ENCODE data around the gene SMAP2. TPM values are rescaled to one million over a fixed set of nuclear protein-coding genes. Genes with fewer than 3 reads are reported as not detected.

SMAP2 gene
- total and polyA plus RNA-seq, 2 donors (not counting 1 experiment from before 2014, with no cell fraction given), result 16.7 to 28.7 TPM

DNA sequence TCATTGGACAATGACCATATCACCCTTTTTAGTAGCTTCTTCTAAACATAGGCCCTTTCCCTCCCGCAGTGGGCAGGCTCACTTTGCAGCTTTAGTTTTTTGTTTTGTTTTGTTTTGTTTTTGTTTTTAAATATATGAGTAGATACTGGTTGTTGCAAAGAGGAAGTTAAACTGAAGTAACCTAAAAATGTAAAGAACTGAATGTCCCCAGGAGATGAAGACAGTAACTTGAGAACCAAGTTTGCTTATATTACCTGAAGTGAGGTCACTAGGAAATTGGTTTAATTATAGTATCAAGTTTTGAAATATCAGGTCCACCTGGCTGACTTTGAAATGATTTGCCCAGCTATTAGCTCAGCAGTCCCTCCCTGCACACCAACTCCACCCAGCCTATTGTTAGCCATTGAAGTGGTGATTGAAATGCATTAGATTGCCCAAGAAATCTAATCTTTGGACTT, 18.2 kb downstream of the SMAP2 start:
- Histone ChIP-seq H3K4me3 (replicated peaks in 1 of 4; ENCODE audit: control extremely low read depth in 1 of 4, insufficient read depth in 1 of 4, low read depth in 3 of 4, low read length in 4 of 4) (no peak overlapping the region), H3K27me3 (ENCODE audit: control insufficient read depth, insufficient read depth, low read length) (no peaks in the 10 kb centered on the region), H3K9me3 (ENCODE audit: control insufficient read depth, insufficient read depth, low read depth, low read length) (no peaks in the 10 kb centered on the region), H3K9ac (ENCODE audit: insufficient read depth, low read length) (no peak overlapping the region), H3K79me2 (ENCODE audit: control insufficient read depth, insufficient read depth, low read length) (peaks cover 67% of the 10 kb centered on the region), H3K36me3 (ENCODE audit: control insufficient read depth, insufficient read depth, low read length) (no peaks in the 10 kb centered on the region), H3K4me2 (ENCODE audit: extremely low read depth, insufficient read depth, low read length) (no peak overlapping the region), H3K4me1 (ENCODE audit: control insufficient read depth, extremely low read depth, insufficient read depth, low read length) (peaks cover 22% of the 10 kb centered on the region), H3K27ac (ENCODE audit: insufficient read depth, low read length) (no peak overlapping the region), H2AFZ (ENCODE audit: low read length) (no peak overlapping the region), H4K20me1 (ENCODE audit: control insufficient read depth, extremely low read depth, insufficient read depth, low read length) (no peaks in the 10 kb centered on the region)
- DNase-seq (ENCODE audit: low read depth in 2 of 2), result no peak
- TF ChIP-seq, protein P1, sequence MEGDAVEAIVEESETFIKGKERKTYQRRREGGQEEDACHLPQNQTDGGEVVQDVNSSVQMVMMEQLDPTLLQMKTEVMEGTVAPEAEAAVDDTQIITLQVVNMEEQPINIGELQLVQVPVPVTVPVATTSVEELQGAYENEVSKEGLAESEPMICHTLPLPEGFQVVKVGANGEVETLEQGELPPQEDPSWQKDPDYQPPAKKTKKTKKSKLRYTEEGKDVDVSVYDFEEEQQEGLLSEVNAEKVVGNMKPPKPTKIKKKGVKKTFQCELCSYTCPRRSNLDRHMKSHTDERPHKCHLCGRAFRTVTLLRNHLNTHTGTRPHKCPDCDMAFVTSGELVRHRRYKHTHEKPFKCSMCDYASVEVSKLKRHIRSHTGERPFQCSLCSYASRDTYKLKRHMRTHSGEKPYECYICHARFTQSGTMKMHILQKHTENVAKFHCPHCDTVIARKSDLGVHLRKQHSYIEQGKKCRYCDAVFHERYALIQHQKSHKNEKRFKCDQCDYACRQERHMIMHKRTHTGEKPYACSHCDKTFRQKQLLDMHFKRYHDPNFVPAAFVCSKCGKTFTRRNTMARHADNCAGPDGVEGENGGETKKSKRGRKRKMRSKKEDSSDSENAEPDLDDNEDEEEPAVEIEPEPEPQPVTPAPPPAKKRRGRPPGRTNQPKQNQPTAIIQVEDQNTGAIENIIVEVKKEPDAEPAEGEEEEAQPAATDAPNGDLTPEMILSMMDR (conservative IDR thresholded peaks at IDR 0.05 in 1 of 2, IDR thresholded peaks at IDR 0.05 in 1 of 2; ENCODE audit: low read depth in 1 of 2, low read length in 2 of 2), result no peak
- TF ChIP-seq EZH2 (IDR thresholded peaks at IDR 0.05; ENCODE audit: low read length, missing control alignments), result no peak

DNA sequence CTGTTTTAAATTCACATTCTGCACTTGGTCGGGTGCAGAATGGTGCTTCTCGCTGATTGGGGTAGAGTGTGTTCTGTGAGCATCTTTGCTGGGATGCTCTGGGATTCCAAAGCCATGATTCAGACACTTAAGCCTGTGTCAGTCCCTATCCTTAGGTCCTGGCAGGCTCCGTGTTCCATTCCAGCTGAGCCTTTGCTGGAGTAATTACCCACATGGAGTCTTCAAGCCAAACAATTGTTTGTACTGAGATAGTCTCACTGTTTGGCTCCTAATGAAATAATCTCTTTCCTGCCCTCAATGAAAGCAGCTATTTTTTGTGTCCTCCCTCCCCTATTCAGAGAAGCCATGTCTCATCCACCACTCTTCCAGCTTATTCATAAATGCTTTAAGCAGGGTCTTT, 18.7 kb downstream of the SMAP2 start:
- Histone ChIP-seq H2AFZ (ENCODE audit: low read length) (no peak overlapping the region), H3K27me3 (ENCODE audit: control insufficient read depth, insufficient read depth, low read length) (no peaks in the 10 kb centered on the region), H3K4me1 (ENCODE audit: control insufficient read depth, extremely low read depth, insufficient read depth, low read length) (peaks cover 22% of the 10 kb centered on the region), H3K9me3 (ENCODE audit: control insufficient read depth, insufficient read depth, low read depth, low read length) (no peaks in the 10 kb centered on the region), H3K4me2 (ENCODE audit: extremely low read depth, insufficient read depth, low read length) (no peak overlapping the region), H3K36me3 (ENCODE audit: control insufficient read depth, insufficient read depth, low read length) (no peaks in the 10 kb centered on the region), H4K20me1 (ENCODE audit: control insufficient read depth, extremely low read depth, insufficient read depth, low read length) (no peaks in the 10 kb centered on the region), H3K79me2 (ENCODE audit: control insufficient read depth, insufficient read depth, low read length) (peaks cover 66% of the 10 kb centered on the region), H3K4me3 (replicated peaks in 1 of 4; ENCODE audit: control extremely low read depth in 1 of 4, insufficient read depth in 1 of 4, low read depth in 3 of 4, low read length in 4 of 4) (no peak overlapping the region), H3K27ac (ENCODE audit: insufficient read depth, low read length) (no peak overlapping the region), H3K9ac (ENCODE audit: insufficient read depth, low read length) (no peak overlapping the region)
- no peak for TF ChIP-seq EZH2 (IDR thresholded peaks at IDR 0.05; ENCODE audit: low read length, missing control alignments)
- TF ChIP-seq, protein P1 (conservative IDR thresholded peaks at IDR 0.05 in 1 of 2, IDR thresholded peaks at IDR 0.05 in 1 of 2; ENCODE audit: low read depth in 1 of 2, low read length in 2 of 2), result no peak
- peak; percentile 71 to 80 for DNase-seq (ENCODE audit: low read depth in 2 of 2)

DNA sequence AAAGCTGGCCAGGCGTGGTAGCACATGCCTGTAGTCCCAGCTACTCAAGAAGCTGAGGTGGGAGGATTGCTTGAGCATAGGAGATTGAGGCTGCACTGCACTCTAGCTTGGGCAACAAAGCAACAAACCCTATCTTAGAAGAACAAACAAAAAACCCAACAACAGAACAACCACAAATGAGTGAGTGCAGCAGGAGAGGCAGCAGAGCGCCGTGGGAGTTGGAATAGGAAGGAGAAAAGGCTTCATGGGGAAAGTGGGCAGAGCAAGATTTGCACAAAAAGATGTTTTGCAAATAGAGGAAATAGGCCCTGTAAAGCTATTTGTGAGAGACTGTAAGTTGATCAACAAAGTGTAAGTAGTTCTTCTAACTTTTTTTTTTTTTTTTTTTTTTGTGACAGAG, 19.6 kb downstream of the SMAP2 start:
- Histone ChIP-seq H3K9me3 (ENCODE audit: control insufficient read depth, insufficient read depth, low read depth, low read length) (no peaks in the 10 kb centered on the region), H3K4me1 (ENCODE audit: control insufficient read depth, extremely low read depth, insufficient read depth, low read length) (peaks cover 22% of the 10 kb centered on the region), H3K27ac (ENCODE audit: insufficient read depth, low read length) (no peak overlapping the region), H3K4me2 (ENCODE audit: extremely low read depth, insufficient read depth, low read length) (no peak overlapping the region), H3K9ac (ENCODE audit: insufficient read depth, low read length) (no peak overlapping the region), H3K79me2 (ENCODE audit: control insufficient read depth, insufficient read depth, low read length) (peaks cover 63% of the 10 kb centered on the region), H3K36me3 (ENCODE audit: control insufficient read depth, insufficient read depth, low read length) (no peaks in the 10 kb centered on the region), H4K20me1 (ENCODE audit: control insufficient read depth, extremely low read depth, insufficient read depth, low read length) (no peaks in the 10 kb centered on the region), H3K27me3 (ENCODE audit: control insufficient read depth, insufficient read depth, low read length) (no peaks in the 10 kb centered on the region), H2AFZ (ENCODE audit: low read length) (no peak overlapping the region), H3K4me3 (replicated peaks in 1 of 4; ENCODE audit: control extremely low read depth in 1 of 4, insufficient read depth in 1 of 4, low read depth in 3 of 4, low read length in 4 of 4) (no peak overlapping the region)
- no peak for TF ChIP-seq EZH2 (IDR thresholded peaks at IDR 0.05; ENCODE audit: low read length, missing control alignments)
- TF ChIP-seq, protein P1 (conservative IDR thresholded peaks at IDR 0.05 in 1 of 2, IDR thresholded peaks at IDR 0.05 in 1 of 2; ENCODE audit: low read depth in 1 of 2, low read length in 2 of 2), result no peak
- DNase-seq (ENCODE audit: low read depth in 2 of 2), result no peak

Data from fibroblast of lung (primary cell).